ENCODE results near the gene ATP1B1. TPM values are rescaled to one million over a fixed set of nuclear protein-coding genes. Genes with fewer than 3 reads are reported as not detected.

ATP1B1 gene
- total RNA-seq, 1 experiment from 2014 or later: 44.4 TPM

- peaks cover 2% of the 10 kb centered on the region for H3K79me1 ChIP-seq (ENCODE audit: insufficient read depth, low read depth, low read length, poor library complexity, severe bottlenecking)
- H3K23ac ChIP-seq (ENCODE audit: insufficient read length, low read depth, low read length): no peak overlapping the region
- peaks cover 6% of the 10 kb centered on the region; the same call in 1 of the 2 replicates for H3K4me1 ChIP-seq (ENCODE audit: insufficient read depth, low read length)
- H3K14ac ChIP-seq (ENCODE audit: insufficient read depth, low read length): no peak overlapping the region
- H3K4me1 Mint-ChIP-seq: peaks cover 19 to 22% of the 10 kb centered on the region in 2 experiments
- no peak overlapping the region for H4K91ac ChIP-seq (ENCODE audit: insufficient read length, low read depth, low read length)
- H3K27ac Mint-ChIP-seq: no peak overlapping the region; a peak in 1 of 7 replicates
- no peak overlapping the region for H4K8ac ChIP-seq (replicated peaks; ENCODE audit: insufficient read length, low read depth, low read length)
- no peak overlapping the region for H3K27ac ChIP-seq (ENCODE audit: insufficient read length, low read depth, low read length)
- no peaks in the 10 kb centered on the region for H3K27me3 Mint-ChIP-seq (ENCODE audit: low read depth)
- H3K9me3 ChIP-seq (ENCODE audit: control insufficient read depth, low read depth, low read length): no peaks in the 10 kb centered on the region
- no peak overlapping the region for H3K18ac ChIP-seq (ENCODE audit: insufficient read length, low read depth, low read length)
- peaks cover 11% of the 10 kb centered on the region; the same call in 1 of the 2 replicates for H3K79me2 ChIP-seq (ENCODE audit: insufficient read depth, low read length)
- no peak overlapping the region for H2BK12ac ChIP-seq (ENCODE audit: insufficient read length, low read depth, low read length)
- no peaks in the 10 kb centered on the region for H3K9me3 Mint-ChIP-seq
- no peak overlapping the region for H3T11ph ChIP-seq (ENCODE audit: low read length)
- no CpG with 5 or more reads among the region's 4 CpGs for WGBS (ENCODE audit: extremely low coverage, insufficient read length, low lambda C conversion rate)
- H3K27me3 ChIP-seq (ENCODE audit: insufficient read depth, low read length): no peaks in the 10 kb centered on the region
- no peak overlapping the region for H3K4ac ChIP-seq (ENCODE audit: low read depth, low read length)
- no peak overlapping the region for H3K4me3 Mint-ChIP-seq
- H2BK15ac ChIP-seq (ENCODE audit: low read depth, low read length): no peak overlapping the region
- no peaks in the 10 kb centered on the region for H3K23me2 ChIP-seq (ENCODE audit: insufficient read length, low read depth, low read length, poor library complexity, severe bottlenecking)
- H3K4me2 ChIP-seq (ENCODE audit: insufficient read depth, insufficient read length, low read length): no peak overlapping the region
- no peak overlapping the region for H4K5ac ChIP-seq (ENCODE audit: insufficient read length, low read depth, low read length)
- H2BK5ac ChIP-seq (ENCODE audit: insufficient read length, low read length): no peak overlapping the region
- H4K20me1 ChIP-seq (ENCODE audit: control insufficient read depth, insufficient read depth, insufficient read length): no peaks in the 10 kb centered on the region
- H2BK120ac ChIP-seq (ENCODE audit: low read depth, low read length, poor library complexity, severe bottlenecking): no peak overlapping the region
- DNase-seq: no peak
- no peak overlapping the region for H3K9ac ChIP-seq (ENCODE audit: extremely low read depth, insufficient read length, low read length)
- peaks cover 15 to 51% (median 37%) of the 10 kb centered on the region in 3 experiments; a peak in 6 of 7 replicates for H3K36me3 Mint-ChIP-seq (ENCODE audit: insufficient read depth in 1 of 3, low read depth in 3 of 3)
- H2AFZ ChIP-seq (ENCODE audit: low read length): no peak overlapping the region
- TF ChIP-seq CTCF (conservative IDR thresholded peaks at IDR 0.05): no peak
- H2AK5ac ChIP-seq (ENCODE audit: insufficient read length, low read length): no peak overlapping the region
- H2BK20ac ChIP-seq (ENCODE audit: low read depth, low read length, poor library complexity, severe bottlenecking): no peak overlapping the region
- no peak overlapping the region for H3K56ac ChIP-seq (ENCODE audit: insufficient read length, low read depth, low read length)
These were observed 11.7 kb downstream of the ATP1B1 start for GRCh38 chr1:169118227-169118626.

Data from H9 (cell line).